Limb (tissue), 2 donors: ENCODE results near the gene NUAK2.

Experiments used
- DNase-seq, 2 donors: peaks; one replicate each; pipeline ENCODE4 v3.0.0-alpha.2; 2016; ENCODE audit errors: extremely low spot score in 2 of 2

Gene NUAK2

GRCh38 chr1:205346956-205347574 is 25.5 kb upstream of the NUAK2 start:
- DNase-seq, result no peak

- no peak for DNase-seq
Observed at GRCh38 chr1:205345761-205346160, 24.2 kb upstream of the NUAK2 start.

- peak in 1 of 2 donors; percentile 63 for DNase-seq
Observed at GRCh38 chr1:205344066-205344928, 22.8 kb upstream of the NUAK2 start.

GRCh38 chr1:205343431-205344065 is 22.0 kb upstream of the NUAK2 start:
- peak in 1 of 2 donors; percentile 57 for DNase-seq

- no peak for DNase-seq
Observed at GRCh38 chr1:205342986-205343385, 21.4 kb upstream of the NUAK2 start.

GRCh38 chr1:205340676-205341075 is 19.1 kb upstream of the NUAK2 start:
- no peak for DNase-seq

GRCh38 chr1:205339717-205340116 is 18.2 kb upstream of the NUAK2 start:
- DNase-seq, result no peak

- DNase-seq, result no peak
Observed at GRCh38 chr1:205339197-205339702, 17.7 kb upstream of the NUAK2 start.

- DNase-seq, result no peak
Observed at GRCh38 chr1:205338011-205338410, 16.5 kb upstream of the NUAK2 start.

- DNase-seq, result no peak
Observed at GRCh38 chr1:205337481-205337880, 15.9 kb upstream of the NUAK2 start.

GRCh38 chr1:205335692-205336091 is 14.1 kb upstream of the NUAK2 start:
- peak; percentile 49 to 86 for DNase-seq

- no peak for DNase-seq
Observed at GRCh38 chr1:205332015-205332791, 10.7 kb upstream of the NUAK2 start.

GRCh38 chr1:205330150-205330549 is 8.6 kb upstream of the NUAK2 start:
- no peak for DNase-seq

- DNase-seq, result no peak
Observed at GRCh38 chr1:205329719-205330118, 8.2 kb upstream of the NUAK2 start.

GRCh38 chr1:205328476-205328875 is 6.9 kb upstream of the NUAK2 start:
- no peak for DNase-seq

- DNase-seq, result no peak
Observed at GRCh38 chr1:205326812-205327466, 5.4 kb upstream of the NUAK2 start.

GRCh38 chr1:205325334-205325884 is 3.9 kb upstream of the NUAK2 start:
- DNase-seq, result peak; percentile 66 to 75

- no peak for DNase-seq
Observed at GRCh38 chr1:205324781-205325180, 3.2 kb upstream of the NUAK2 start.

- no peak for DNase-seq
Observed at GRCh38 chr1:205323794-205324193, 2.2 kb upstream of the NUAK2 start.

- no peak for DNase-seq
Observed at GRCh38 chr1:205321959-205322283, 376 bp upstream of the NUAK2 start.
